ENCODE measurements around the gene FRMD8. TPM values are rescaled to one million over a fixed set of nuclear protein-coding genes. Genes with fewer than 3 reads are reported as not detected.

FRMD8 gene
- total RNA-seq, 3 donors from 2014 or later (not counting 1 experiment from before 2014, with no cell fraction given), result 45.6 to 58.4 (median 57.7) TPM

- no peak for TF ChIP-seq CTCF (IDR thresholded peaks at IDR 0.05)
- no peak for ATAC-seq
- intact Hi-C loops (cut with micrococcal nuclease), result no loop called here
- Histone ChIP-seq H3K9me3 (ENCODE audit: control insufficient read depth, insufficient read depth, low read length) (no peaks in the 10 kb centered on the region), H3K4me3 (ENCODE audit: low read length) (peak overlapping the region; percentile 84), H3K27ac (ENCODE audit: low read length) (peak overlapping the region; percentile 100), H3K4me1 (ENCODE audit: control insufficient read depth, insufficient read depth, low read length) (peaks cover 60% of the 10 kb centered on the region), H3K27me3 (ENCODE audit: control insufficient read depth, insufficient read depth, low read length) (no peaks in the 10 kb centered on the region), H3K36me3 (ENCODE audit: control insufficient read depth, insufficient read depth, low read length) (peaks cover 16% of the 10 kb centered on the region)
- H3K9me3 Mint-ChIP-seq, result no peaks in the 10 kb centered on the region
- peak overlapping the region; percentile 98 to 100 for H3K27ac Mint-ChIP-seq
- H3K4me1 Mint-ChIP-seq, result peaks cover 85 to 92% of the 10 kb centered on the region in 2 donors
- 1% methylated on average over 19 of the region's 19 CpGs for WGBS (ENCODE audit: insufficient coverage)
- peak in 1 of 2 donors; percentile 48 for DNase-seq
- H3K36me3 Mint-ChIP-seq, result peaks cover 7% of the 10 kb centered on the region
- peaks cover 0 to 5% of the 10 kb centered on the region in 2 donors for H3K27me3 Mint-ChIP-seq (ENCODE audit: low read depth in 2 of 2)
- peak overlapping the region; percentile 95 for H3K4me3 Mint-ChIP-seq
Observed at GRCh38 chr11:65423516-65424204, 37.2 kb downstream of the FRMD8 start.

GRCh38 chr11:65424205-65425104 lies 38.0 kb downstream of the FRMD8 start:
- no peaks in the 10 kb centered on the region for H3K9me3 ChIP-seq (ENCODE audit: control insufficient read depth, insufficient read depth, low read length)
- TF ChIP-seq CTCF (IDR thresholded peaks at IDR 0.05), result no peak
- intact Hi-C loops (cut with micrococcal nuclease), result loop anchor here (1.0 kb wide), 1 partner anchor 75 kb away; the partner anchor contains the start of gene MALAT1
- peaks cover 57% of the 10 kb centered on the region for H3K4me1 ChIP-seq (ENCODE audit: control insufficient read depth, insufficient read depth, low read length)
- Mint-ChIP-seq H3K4me3 (peak overlapping the region; percentile 95), H3K9me3 (no peaks in the 10 kb centered on the region), H3K27ac (peak overlapping the region; percentile 98 to 100), H3K36me3 (peaks cover 7% of the 10 kb centered on the region), H3K27me3 (ENCODE audit: low read depth in 2 of 2) (peaks cover 0 to 5% of the 10 kb centered on the region in 2 donors), H3K4me1 (peaks cover 85 to 92% of the 10 kb centered on the region in 2 donors)
- peak; percentile 58 to 69 for DNase-seq
- H3K27ac ChIP-seq (ENCODE audit: low read length), result peak overlapping the region; percentile 100
- WGBS (ENCODE audit: insufficient coverage), result under 1% methylated on average over 18 of the region's 18 CpGs
- H3K4me3 ChIP-seq (ENCODE audit: low read length), result peak overlapping the region; percentile 84
- no peak for ATAC-seq
- no peaks in the 10 kb centered on the region for H3K27me3 ChIP-seq (ENCODE audit: control insufficient read depth, insufficient read depth, low read length)
- peaks cover 16% of the 10 kb centered on the region for H3K36me3 ChIP-seq (ENCODE audit: control insufficient read depth, insufficient read depth, low read length)

GRCh38 chr11:65425105-65425970 lies 38.9 kb downstream of the FRMD8 start:
- WGBS (ENCODE audit: insufficient coverage), result 0% methylated on average over 8 of the region's 9 CpGs

More at GRCh38 chr11:65425105-65425970, 38.9 kb downstream of the FRMD8 start:
- Mint-ChIP-seq H3K36me3 (peaks cover 7% of the 10 kb centered on the region), H3K27ac (peak overlapping the region; percentile 98 to 100), H3K4me3 (peak overlapping the region; percentile 95), H3K9me3 (no peaks in the 10 kb centered on the region), H3K27me3 (ENCODE audit: low read depth in 2 of 2) (peaks cover 0 to 5% of the 10 kb centered on the region in 2 donors), H3K4me1 (peaks cover 87 to 92% of the 10 kb centered on the region in 2 donors)
- Histone ChIP-seq H3K27me3 (ENCODE audit: control insufficient read depth, insufficient read depth, low read length) (no peaks in the 10 kb centered on the region), H3K4me1 (ENCODE audit: control insufficient read depth, insufficient read depth, low read length) (peaks cover 57% of the 10 kb centered on the region), H3K4me3 (ENCODE audit: low read length) (peak overlapping the region; percentile 84), H3K9me3 (ENCODE audit: control insufficient read depth, insufficient read depth, low read length) (no peaks in the 10 kb centered on the region), H3K27ac (ENCODE audit: low read length) (peak overlapping the region; percentile 100), H3K36me3 (ENCODE audit: control insufficient read depth, insufficient read depth, low read length) (peaks cover 16% of the 10 kb centered on the region)
- no peak for TF ChIP-seq CTCF (IDR thresholded peaks at IDR 0.05)
- DNase-seq (peak; percentile 75 to 96), ATAC-seq (peak; percentile 36 to 68 (median 46))
- intact Hi-C loops (cut with micrococcal nuclease), result loop anchor here (1.0 kb wide), 1 partner anchor 74 kb away; the partner anchor contains the start of gene MALAT1

All from natural killer cell (primary cell).